COLO829 (cell line): ENCODE results near the gene GRAP.
"Not testable (repeated sequence)": the region's sequence is repeated elsewhere in the genome, so short reads cannot be mapped to it uniquely, and the experiment has no call there.

Experiments used
- DNase-seq: peaks from one replicate; pipeline ENCODE4 v3.0.0; 2012; ENCODE audit warnings: low spot score

GRAP gene

DNA sequence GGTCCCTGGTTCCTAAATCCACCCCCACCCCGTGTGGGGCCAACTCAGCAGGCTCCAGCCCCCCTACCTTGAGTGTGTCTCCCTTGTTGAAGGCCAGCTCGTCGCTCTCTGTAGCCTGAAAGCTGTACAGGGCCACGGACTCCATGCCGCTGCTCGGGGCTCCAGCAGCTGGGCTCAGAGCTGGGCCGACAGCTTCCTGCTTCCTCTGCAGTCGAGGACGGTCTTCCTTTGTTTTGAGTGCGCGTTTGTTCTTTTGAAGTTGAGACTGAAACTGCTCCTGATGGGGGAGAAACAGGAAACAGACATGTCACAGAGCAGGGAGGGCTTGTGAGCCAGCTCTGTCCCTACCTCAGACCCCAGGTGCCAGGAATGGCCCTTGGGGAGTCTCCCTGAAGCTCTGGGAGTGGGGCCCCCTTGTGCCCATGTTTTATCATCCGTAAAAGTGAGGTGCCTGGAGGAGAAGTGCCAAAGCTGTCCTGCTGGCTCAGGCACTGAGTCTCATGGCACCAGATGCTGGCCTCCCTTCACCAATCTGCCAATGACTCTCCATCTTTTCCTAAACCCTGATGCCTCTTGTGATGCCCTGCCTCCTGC is at the start of gene GRAP:
GRAP (minus strand) TSS at position 176 of the 594 bp plus-strand sequence; CDS start at position 145, 31 bp downstream.
- DNase-seq, result not testable (repeated sequence)

DNA sequence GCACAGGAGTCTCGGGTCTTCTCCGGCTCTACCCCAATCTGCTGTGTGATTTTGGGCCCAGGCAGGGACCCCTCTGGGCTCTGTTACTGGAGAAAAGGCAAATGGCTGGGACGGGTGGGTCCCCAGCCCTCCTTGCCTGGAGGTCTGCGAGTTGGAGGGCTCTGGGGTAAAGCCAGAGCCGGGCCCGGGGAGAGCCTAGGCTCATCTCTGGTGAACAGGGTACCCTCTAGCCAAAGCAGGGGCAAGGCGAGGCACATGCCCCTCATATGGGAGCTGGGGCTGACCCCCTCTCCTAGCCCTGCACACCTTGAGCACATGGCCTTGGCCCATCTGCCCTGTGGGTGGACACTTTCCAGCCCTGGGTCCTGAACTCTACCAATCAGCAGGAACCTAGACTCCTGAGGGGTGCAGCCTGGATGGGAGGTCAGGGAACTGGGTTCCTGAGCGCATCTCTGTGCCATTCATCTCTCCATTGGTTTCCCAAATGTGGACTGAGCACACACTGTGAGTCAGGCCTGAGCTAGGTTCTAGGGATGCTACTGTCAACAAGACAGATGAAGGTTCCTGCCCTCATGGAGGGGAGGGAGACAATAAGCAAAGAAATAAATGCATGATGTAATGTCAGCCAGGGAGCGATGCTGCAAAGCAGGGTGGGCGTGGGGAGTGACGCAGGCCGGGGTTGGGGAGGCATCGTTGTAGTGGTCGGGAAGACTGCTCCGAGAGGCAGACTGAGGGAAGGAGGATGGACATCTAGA is 47.1 kb upstream of the GRAP start:
- DNase-seq, result not testable (repeated sequence)

DNA sequence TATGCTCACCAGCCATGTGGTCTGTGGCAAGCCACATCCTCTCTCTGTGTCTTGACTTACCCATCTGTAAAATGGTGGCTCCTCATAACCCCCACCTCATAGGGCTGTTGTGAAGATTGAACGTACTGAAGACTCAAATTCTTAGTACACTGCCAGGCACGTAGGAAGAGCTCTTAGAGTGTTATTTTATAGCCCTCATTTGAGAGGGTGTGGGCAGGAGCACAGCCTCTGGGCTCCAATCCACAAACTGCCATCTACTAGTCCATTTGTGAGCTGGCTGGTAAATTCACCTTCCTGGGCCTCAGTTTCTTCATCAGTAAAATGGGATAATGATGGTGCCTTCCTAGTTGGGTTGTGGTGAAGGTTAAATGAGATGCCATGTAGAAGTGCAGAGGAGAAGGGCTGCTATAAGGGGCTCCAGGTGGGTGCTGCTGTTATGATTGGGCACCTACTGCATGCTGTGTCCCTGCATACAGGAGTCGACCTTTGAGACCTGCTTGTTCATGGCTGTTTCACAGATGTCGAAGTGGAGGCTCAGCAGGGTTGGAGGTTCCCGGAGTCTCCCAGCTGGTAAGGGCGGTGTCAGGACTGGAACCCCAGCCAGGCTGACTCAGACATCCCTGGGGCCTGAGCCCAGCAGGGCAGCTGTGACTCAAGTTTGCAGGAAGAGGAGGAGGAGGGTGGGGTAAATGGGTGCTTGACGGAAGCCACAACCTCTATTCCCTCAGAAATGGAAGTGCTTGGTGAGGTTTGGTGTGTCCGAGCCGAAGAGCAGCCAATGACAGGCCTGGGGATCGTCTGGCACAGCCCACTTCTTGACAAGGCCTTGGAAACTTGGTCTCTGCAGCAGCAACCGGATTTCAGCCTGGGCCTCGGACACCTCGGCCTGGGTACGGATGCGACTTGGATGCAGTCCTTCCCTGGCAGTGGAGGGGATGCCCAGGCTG is 46.3 kb upstream of the GRAP start:
- DNase-seq, result not testable (repeated sequence)

DNA sequence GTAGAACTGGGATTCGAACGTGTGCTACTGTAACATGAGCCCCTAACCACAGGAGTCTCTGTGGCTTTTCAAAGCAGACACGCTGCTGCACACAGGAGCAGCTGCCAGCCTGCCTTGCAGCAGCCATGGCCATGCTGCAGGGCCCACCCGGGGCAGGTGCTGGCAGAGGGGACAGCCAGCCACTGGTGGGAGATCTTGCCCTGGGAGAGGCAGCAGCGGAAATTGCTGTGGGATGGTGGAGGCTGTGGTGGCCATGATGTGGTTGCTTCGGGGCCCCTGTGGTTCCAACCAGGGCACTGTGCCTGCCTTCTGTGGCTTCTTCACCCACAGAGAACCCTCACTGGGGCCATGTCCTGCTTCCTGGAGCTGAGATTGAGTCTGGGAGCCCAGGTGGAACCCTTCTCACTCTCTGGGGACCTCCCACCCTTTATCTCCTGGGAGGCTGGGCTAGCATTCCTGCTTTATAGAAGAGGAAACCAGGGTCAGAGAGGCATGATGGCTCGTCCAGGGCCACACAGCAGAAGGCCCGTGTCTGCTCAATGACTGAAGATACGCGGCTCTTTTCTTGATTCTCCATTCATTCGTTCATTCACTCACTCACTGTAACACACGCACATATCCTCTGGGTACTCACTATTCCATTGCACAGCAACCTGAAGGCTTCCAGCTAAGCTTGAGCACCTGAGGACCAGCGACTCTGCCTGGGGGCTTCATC is 43.5 kb upstream of the GRAP start:
- not testable (repeated sequence) for DNase-seq

DNA sequence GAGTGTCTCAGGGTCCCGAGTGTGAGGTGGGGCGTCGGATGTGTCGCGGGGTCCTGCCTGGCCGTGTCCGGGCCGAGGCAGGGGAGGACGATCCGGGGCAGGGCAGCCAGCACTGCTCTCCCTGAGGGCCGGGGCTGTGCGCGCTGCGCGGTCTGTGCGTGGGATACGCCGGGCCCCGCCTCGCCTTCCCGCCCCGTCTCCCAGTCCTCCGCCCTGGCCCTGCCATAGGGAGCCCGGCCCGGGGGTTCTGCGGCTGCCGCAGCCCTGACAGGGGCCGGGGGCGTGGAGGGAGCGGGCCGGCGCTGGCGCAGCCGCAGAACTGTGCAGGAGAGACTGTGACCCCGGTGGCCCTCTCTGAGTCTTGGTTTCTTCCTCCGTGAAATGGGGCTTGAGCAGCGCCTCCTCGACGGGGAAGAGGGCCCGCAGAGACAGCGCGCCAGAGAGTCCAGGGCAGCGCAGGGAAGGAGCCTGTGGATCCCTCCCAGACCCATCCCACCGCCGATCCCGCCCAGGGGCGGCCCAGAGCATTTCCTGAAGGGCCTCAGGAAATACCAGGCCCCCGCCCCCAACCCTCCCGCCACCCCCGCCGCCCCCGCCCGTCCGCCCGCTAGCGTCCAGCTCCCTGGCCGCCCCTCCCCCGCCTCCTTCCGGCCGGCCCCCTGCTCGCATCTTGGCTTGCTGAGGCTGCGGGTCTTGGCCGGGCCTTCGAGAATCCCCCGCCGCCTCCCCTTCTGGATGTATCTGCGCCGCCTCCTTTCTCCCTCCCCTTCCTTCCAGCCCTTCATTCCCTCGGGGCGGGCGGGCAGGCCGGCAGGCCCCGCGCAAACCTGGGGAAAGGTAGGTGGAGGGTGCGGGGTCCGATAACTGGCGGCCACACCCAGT is 42.3 kb upstream of the GRAP start:
- not testable (repeated sequence) for DNase-seq

DNA sequence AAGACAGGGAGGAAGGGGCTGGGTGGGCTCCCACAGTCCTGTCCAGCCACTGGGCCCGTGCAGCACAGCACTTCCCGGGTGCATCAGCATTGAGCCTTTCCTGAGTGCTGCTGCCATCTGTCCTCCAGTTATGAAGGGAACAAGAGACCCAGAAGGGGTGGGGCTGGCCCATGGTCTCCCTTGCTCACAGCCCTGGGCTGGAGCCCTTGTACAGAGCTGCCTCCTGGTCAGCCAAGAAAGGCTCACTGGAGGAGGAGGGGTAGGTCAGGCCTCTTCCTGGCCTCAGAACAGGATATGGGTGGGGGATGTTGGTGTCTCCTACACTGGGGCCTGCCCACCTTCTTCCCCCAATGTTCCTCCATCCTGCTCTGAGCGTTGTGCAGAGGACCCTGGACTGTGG is 30.6 kb upstream of the GRAP start:
- DNase-seq, result not testable (repeated sequence)

DNA sequence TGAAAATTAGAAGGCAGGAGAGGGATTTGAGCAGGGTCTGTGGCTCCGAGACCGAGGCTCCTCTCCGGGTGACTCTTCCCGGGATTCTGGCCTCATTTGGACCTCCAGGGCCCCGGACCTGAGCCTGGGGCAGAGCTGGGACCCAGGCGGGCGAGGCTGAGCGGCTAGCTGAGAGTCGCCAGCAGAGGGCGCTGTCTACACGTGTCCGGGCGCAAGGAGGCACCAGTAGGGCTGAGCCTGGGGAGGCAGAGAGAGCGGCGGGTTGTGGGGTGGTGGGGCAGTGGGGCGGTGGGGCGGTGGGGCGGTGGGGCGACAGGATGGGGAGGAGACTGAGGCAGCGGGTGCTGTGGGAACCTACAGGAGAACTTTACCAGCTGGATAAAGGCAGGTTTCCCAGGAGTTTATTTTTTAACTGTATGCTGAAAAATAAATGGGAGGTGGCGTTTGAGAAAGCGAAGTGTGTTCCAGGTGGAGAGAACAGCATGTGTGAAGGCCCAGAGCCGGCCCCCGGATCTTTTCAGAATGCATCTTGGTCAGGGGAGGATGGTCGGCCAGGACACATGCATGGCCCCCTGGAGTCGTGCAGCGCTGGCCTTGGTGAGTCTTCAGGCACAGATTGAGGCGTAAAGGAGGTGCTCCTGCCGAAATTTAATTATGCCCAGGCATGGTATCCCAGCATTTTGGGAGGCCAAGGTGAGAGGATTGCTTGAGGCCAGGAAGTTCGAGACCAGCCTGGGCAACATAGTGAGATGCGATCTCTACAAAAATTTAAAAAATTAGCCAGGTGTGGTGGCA is 29.8 kb upstream of the GRAP start:
- not testable (repeated sequence) for DNase-seq

DNA sequence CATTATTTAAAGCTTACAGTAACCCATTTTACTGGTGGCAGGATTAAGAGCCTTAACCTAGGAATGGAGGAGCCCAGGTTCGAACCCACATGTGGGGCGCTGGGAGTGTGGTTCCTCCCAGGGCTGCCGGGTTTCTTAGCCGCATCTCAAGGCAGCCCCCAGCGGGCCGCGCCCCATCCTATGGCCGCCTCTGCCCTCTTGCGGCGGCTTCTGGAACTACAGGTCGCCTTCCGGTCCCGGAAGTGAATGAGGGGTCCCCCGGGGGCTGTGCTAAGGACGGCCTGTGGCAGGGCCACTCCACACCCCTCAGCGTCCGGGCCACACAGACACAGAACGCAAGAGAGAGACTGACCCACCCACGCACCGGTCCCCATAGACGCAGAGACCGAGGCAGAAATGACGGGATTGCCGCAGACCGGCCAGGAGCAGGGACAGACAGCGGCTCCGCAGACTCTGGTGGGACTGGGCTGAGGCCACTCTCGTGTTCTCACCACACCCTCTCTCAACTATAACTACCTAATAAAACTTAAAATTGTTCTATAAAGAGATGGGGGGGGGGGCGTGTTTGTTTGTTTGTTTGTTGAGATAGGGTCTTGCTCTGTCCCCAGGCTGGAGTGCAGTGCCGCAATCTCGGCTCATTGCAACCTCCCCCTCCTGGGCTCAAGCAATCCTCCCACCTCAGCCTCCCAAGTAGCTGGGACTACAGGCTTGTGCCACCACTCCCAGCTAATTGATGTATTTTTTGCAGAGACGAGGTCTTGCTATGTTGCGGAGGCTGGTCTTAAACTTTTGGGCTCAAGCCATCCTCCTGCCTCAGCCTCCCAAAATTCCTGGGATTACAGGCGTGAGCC is 23.8 kb upstream of the GRAP start:
- DNase-seq, result not testable (repeated sequence)

DNA sequence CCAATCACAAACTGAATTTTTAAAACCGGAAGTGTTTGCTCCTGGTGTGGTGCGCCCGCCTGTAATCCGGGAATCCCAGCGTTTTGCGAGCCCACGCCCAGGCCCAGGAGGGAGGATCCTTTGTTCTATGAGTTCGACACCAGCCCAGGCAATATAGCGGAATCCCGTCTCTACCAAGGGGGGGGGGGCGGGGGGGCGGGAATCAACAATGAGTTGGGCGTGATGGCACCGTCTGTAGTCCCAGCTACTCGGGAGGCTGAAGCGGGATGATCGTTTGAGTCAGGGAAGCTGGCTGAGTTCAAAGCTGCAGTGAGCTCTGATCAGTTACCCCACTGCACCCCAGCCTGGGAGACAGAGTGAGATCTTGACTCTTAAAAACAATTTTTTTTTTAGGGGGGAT is 17.6 kb upstream of the GRAP start:
- DNase-seq, result not testable (repeated sequence)

DNA sequence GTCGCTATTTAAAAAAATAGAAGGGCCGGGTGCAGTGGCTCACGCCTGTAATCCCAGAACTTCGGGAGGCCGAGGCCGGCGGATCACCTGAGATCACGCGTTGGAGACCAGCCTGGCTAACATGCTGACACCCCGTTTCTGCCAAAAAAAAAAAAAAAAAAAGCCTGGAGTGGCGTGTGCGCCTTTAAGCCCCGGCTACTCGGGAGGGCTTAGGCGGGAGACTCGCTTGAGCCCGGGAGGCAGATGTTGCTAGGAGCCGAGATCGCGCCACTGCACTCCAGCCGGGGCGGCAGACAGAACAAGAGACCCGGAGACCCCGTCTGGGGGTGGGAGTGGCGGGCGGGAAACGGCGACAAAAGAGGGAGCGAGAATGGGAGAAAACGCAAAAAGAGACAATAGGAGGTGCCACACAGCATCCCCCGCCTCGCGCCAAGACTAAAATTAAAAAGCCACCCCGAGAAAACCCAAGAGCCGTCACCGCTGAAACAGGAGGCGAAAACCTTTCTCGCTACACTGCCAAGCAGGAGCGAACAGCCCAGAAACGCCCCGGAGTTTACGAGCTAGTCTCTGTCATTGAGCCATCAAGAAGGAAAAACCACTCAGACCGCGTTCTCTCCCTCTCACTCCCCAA is 16.7 kb upstream of the GRAP start:
- DNase-seq, result not testable (repeated sequence)

DNA sequence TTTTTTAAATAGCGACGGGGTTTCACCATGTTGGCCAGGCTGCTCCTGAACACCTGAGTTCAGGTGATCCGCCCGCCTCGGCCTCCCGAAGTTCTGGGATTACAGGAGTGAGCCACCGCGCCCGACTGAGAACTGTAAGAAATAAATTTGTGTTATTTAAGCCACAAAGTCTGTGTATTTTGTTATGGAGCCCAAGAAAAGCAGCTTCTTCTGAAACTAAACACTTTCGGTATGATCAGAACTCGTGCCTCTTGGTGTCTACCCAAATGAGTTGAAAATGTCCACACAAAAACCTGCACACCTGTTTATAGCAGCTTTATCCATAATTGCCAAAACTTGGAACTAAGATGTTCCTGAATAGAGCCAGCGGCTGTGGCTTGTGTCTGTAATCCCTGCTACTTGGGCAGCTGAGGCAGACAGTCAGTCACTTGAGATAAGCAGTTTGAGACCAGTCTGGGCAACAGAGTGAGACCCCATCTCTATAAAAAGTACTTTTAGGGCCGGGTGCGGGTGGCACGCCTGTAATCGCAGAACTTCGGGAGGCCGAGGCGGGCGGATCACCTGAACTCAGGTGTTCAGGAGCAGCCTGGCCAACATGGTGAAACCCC is 16.1 kb upstream of the GRAP start:
- not testable (repeated sequence) for DNase-seq

DNA sequence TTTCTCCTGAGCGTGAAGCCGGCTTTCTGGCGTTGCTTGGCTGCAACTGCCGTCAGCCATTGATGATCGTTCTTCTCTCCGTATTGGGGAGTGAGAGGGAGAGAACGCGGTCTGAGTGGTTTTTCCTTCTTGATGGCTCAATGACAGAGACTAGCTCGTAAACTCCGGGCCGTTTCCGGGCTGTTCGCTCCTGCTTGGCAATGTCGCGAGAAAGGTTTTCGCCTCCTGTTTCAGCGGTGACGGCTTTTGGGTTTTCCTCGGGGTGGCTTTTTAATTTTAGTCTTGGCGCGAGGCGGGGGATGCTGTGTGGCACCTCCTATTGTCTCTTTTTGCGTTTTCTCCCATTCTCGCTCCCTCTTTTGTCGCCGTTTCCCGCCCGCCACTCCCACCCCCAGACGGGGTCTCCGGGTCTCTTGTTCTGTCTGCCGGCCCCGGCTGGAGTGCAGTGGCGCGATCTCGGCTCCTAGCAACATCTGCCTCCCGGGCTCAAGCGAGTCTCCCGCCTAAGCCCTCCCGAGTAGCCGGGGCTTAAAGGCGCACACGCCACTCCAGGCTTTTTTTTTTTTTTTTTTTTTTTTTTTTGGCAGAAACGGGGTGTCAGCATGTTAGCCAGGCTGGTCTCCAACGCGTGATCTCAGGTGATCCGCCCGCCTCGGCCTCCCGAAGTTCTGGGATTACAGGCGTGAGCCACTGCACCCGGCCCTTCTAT is 15.4 kb upstream of the GRAP start:
- not testable (repeated sequence) for DNase-seq

DNA sequence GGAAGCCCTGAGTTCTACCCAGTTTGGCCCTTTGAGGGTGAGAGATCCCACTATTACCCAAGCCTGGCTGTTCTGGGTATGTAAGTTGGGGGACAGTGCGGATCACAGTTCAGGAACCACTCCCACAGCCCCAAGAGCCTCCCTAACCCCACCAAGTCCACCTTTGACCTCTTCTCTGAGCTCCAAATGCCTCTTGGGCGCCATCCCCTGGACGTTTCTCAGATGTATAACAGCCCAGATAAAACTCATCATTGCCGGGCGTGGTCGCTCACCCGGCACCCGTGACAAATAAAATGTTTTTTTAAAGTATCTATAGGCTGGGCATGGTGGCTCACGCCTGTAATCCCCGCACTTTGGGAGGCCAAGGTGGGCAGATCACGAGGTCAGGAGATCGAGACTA is 8.7 kb upstream of the GRAP start:
- not testable (repeated sequence) for DNase-seq

DNA sequence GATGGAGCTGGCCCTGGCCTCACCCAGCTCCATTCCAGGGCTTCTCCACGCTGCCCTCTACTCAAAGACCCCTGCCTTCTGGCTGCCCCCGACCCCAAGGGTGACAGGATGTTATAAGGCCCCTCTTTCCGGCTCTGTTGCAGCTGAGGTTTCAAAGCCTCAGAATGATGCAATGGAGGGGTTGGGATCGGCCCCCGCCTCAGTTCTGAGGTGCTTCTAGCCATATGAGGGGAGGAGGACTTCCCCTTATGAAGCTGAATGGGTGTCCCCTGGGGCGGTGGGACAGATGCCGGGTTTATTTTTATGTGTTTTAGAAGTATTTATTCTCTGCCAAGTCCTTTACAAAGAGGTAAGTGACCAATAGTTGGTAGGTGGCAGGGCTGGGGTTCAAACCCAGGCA is 2.1 kb upstream of the GRAP start:
- DNase-seq, result not testable (repeated sequence)

DNA sequence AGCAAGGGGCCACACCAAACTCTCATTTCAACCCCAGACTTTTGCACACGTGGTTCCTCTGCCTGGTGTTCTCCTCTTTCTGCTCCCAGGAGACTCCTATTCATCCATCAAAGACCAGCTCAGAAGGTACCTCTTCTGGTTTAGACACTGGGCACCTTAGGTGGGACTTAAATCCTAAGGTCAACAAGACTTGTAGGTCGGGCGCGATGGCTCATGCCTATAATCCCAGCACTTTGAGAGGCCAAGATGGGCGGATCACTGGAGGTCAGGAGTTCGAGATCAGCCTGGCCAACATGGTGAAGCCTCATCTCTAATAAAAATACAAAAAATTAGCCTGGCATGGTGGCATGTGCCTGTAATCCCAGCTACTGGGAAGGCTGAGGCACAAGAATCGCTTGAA is 753 bp upstream of the GRAP start:
- DNase-seq, result not testable (repeated sequence)

DNA sequence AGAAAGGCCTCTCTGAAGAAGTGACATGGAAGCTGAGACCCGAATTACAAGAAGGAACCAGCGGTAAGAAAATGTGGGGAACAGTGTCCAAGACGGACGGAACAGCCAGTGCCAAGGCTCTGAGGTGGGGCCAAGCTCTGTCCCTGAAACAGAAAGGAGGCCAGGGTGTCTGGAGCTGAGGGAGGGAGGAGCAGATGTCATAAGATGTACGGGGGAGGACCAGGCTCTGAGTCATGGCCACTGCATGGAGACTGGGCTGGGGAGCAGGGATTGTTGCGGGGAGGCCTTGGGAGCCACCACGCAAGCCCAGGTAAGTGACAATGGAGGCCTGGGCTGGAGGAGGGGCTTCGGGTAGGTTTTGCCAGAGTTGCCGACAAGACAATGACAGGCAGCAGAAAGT is 2.1 kb downstream of the GRAP start:
- not testable (repeated sequence) for DNase-seq

DNA sequence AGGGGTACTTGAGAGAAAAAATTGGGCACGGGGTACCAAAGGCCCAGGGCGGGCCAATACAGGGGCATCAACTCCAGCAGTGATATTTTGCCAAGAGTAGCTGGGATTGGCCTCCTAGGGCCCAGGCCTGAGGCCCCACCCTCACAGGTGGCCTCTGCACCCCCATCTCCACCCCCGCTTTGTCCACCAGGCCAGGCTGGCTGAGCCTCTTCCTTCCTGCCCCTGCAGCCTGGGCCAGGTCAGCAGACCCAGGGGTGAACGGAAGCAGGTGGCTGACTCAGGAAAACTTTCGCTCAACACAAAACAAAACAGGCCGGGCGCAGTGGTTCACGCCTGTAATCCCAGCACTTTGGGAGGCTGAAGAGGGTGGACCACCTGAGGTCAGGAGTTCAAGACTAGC is 3.7 kb downstream of the GRAP start:
- DNase-seq, result not testable (repeated sequence)
